NOMO-1 (cell line): Measurements from ENCODE around the gene MTMR1.

Experiments used
- DNase-seq, 2 experiments: peaks; one replicate each; lab custom pipeline; 2025; ENCODE audit not compliant: unreplicated experiment in 2 of 2; lab: John Stamatoyannopoulos, UW

MTMR1 gene

GRCh38 chrX:150692831-150693724 is at the start of gene MTMR1:
TSS of gene MTMR1 (plus strand) at chrX:150693396. CDS start at chrX:150693531, 135 bp downstream.
- no peak for DNase-seq

GRCh38 chrX:150643958-150644357 is 49.2 kb upstream of the MTMR1 start:
- DNase-seq = no peak

- DNase-seq = no peak
Measured at GRCh38 chrX:150644422-150644821, 48.8 kb upstream of the MTMR1 start.

- no peak for DNase-seq
Measured at GRCh38 chrX:150647331-150647730, 45.9 kb upstream of the MTMR1 start.

GRCh38 chrX:150648296-150648940 is 44.8 kb upstream of the MTMR1 start:
- no peak for DNase-seq

GRCh38 chrX:150649096-150649870 is 43.9 kb upstream of the MTMR1 start:
- DNase-seq = no peak

GRCh38 chrX:150651906-150652305 is 41.3 kb upstream of the MTMR1 start:
- DNase-seq = no peak

GRCh38 chrX:150655788-150656187 is 37.4 kb upstream of the MTMR1 start:
- DNase-seq = no peak

- DNase-seq = no peak
Measured at GRCh38 chrX:150663073-150663472, 30.1 kb upstream of the MTMR1 start.

GRCh38 chrX:150664290-150664689 is 28.9 kb upstream of the MTMR1 start:
- DNase-seq = no peak

GRCh38 chrX:150676221-150676620 is 17.0 kb upstream of the MTMR1 start:
- no peak for DNase-seq

- no peak for DNase-seq
Measured at GRCh38 chrX:150680974-150681373, 12.2 kb upstream of the MTMR1 start.

GRCh38 chrX:150683112-150683511 is 10.1 kb upstream of the MTMR1 start:
- no peak for DNase-seq

GRCh38 chrX:150683536-150684146 is 9.6 kb upstream of the MTMR1 start:
- peak in 1 of 2 experiments; percentile 27 for DNase-seq

GRCh38 chrX:150688911-150689451 is 4.2 kb upstream of the MTMR1 start:
- no peak for DNase-seq

- DNase-seq = no peak
Measured at GRCh38 chrX:150690126-150690525, 3.1 kb upstream of the MTMR1 start.

GRCh38 chrX:150692296-150692695 is 900 bp upstream of the MTMR1 start:
- DNase-seq = no peak

GRCh38 chrX:150693725-150694574 is 754 bp downstream of the MTMR1 start:
- peak in 1 of 2 experiments; percentile 23 for DNase-seq

- peak in 1 of 2 experiments; percentile 16 for DNase-seq
Measured at GRCh38 chrX:150694738-150695410, 1.7 kb downstream of the MTMR1 start.
